ENCODE results near the gene CSTPP1.
"Not testable (repeated sequence)": the region's sequence is repeated elsewhere in the genome, so short reads cannot be mapped to it uniquely, and the experiment has no call there.

- TF ChIP-seq EZH2 (IDR thresholded peaks at IDR 0.05; ENCODE audit: borderline replicate concordance, insufficient read depth, low read length, poor library complexity, severe bottlenecking); CTCF (IDR thresholded peaks at IDR 0.05; ENCODE audit: poor library complexity, severe bottlenecking); EP300 (conservative IDR thresholded peaks at IDR 0.05; ENCODE audit: poor library complexity, severe bottlenecking); RAD21 (conservative IDR thresholded peaks at IDR 0.05); SMC3 (conservative IDR thresholded peaks at IDR 0.05; ENCODE audit: poor library complexity): not testable (repeated sequence)
These were observed 53.4 kb downstream of the CSTPP1 start for GRCh38 chr11:46989810-46990487.
